Fibroblast of villous mesenchyme (primary cell): Measurements from ENCODE around the gene INSYN2A. TPM values are rescaled to one million over a fixed set of nuclear protein-coding genes. Genes with fewer than 3 reads are reported as not detected.

Experiments
- DNase-seq: peaks from one replicate; pipeline ENCODE4 v3.0.0-alpha.2; 2010; ENCODE audit warnings: low read depth
- H3K4me3 ChIP-seq: 2 replicates; pipeline ENCODE4 v1.5.1; 2011; ENCODE audit warnings: low read depth, mild to moderate bottlenecking, low read length
- CTCF ChIP-seq: IDR thresholded peaks from 2 replicates; pipeline ENCODE4 v1.5.1; 2012; ENCODE audit warnings: low read depth, mild to moderate bottlenecking, low read length; ENCODE audit not compliant: insufficient read depth
- total RNA-seq: library from RNA; depleted of rRNA; stranded (reverse); fragments of >200 nt; gene quantifications from 2 replicates; pipeline ENCODE4 v1.2.3, GENCODE V29; 2012

Gene INSYN2A
- total RNA-seq, 1 donor: under 0.01 TPM

GRCh38 chr10:127175357-127176110 is 20.9 kb downstream of the INSYN2A start:
- TF ChIP-seq CTCF: no peak
- no peak overlapping the region for H3K4me3 ChIP-seq
- DNase-seq: no peak

- H3K4me3 ChIP-seq: no peak overlapping the region
- DNase-seq: no peak
- no peak for TF ChIP-seq CTCF
Observed at GRCh38 chr10:127174866-127175265, 21.5 kb downstream of the INSYN2A start.

GRCh38 chr10:127168261-127168660 is 28.1 kb downstream of the INSYN2A start:
- DNase-seq: no peak
- no peak overlapping the region for H3K4me3 ChIP-seq
- no peak for TF ChIP-seq CTCF

DNA sequence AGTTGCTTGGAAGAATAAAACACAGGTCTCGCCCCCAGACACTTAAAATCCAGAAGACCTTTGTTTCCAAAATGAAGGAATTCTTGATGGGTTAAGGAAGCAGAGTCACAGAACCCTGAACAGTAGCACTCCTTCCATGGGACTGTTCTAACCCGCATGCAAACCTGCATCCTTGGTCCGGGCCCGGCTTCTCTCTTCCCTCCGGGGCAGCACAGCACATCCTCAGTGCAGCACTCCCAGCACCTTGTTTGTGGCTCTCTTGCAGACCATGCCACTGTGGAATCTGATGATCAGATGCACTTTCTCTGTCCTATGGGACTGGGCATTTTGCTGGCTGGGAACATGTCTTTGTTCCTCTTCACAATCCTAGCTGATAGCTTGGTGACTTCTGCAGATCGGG is 33.5 kb downstream of the INSYN2A start:
- H3K4me3 ChIP-seq: no peak overlapping the region
- TF ChIP-seq CTCF: no peak
- DNase-seq: no peak

DNA sequence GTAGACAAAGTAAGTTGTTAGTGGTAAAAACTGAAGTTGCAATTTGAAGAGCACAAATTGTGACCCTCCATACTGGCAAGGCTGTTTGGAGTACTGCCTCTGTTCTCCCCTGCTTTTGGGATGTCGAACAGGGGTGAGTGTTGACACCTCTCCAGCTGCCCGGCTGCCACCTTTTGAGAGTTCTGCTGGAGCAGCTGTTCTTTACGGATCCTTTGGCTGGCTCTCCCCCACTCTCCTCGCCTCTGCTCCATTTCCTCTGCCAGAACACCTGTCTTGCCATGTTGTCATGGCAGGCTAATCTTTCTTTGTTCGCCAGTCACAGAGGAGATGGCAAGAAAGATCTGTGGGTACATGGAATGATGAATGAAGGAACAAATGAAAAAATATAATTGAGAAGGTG is 34.9 kb downstream of the INSYN2A start:
- no peak overlapping the region for H3K4me3 ChIP-seq
- no peak for DNase-seq
- no peak for TF ChIP-seq CTCF

GRCh38 chr10:127159648-127160245 is 36.6 kb downstream of the INSYN2A start:
- no peak for TF ChIP-seq CTCF
- H3K4me3 ChIP-seq: no peak overlapping the region
- peak; percentile 73 for DNase-seq
